ENCODE measurements around the gene PCNA. TPM values are rescaled to one million over a fixed set of nuclear protein-coding genes. Genes with fewer than 3 reads are reported as not detected.

Gene PCNA
- 483 and 497 TPM in 2 replicates for total RNA-seq

DNA sequence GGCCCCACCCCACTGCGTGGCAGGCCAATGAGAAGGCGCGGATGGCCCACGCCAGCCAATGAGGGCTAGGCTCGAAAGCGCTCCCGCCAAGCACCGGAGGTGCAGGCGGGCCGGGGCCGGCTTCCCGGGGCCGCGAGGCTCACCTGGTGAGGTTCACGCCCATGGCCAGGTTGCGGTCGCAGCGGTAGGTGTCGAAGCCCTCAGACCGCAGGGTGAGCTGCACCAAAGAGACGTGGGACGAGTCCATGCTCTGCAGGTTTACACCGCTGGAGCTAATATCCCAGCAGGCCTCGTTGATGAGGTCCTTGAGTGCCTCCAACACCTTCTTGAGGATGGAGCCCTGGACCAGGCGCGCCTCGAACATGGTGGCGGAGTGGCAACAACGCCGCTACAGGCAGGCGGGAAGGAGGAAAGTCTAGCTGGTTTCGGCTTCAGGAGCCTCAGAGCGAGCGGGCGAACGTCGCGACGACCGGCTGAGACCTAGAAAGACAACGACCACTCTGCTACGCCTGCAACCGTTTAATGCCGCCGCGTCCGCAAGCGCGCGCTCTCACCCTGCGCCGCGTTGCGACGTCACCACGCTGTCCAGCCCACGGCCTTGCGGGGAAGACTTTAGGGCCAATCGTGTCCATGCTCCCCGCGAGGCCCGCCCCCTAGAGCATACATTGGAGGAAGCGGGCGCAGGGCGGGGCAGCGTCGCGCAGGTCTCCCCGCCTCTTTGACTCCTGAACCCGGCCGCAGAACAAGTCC, at the start of gene PCNA:
PCNA (minus strand) TSS at position 524 of the 750 bp plus-strand sequence; CDS start at position 364, 160 bp downstream.
- intact Hi-C loops (cut with micrococcal nuclease), result loop anchor here (1.0 kb wide), 2 partner anchors 8 to 41 kb away; partner anchors contain the start of gene CDS2

DNA sequence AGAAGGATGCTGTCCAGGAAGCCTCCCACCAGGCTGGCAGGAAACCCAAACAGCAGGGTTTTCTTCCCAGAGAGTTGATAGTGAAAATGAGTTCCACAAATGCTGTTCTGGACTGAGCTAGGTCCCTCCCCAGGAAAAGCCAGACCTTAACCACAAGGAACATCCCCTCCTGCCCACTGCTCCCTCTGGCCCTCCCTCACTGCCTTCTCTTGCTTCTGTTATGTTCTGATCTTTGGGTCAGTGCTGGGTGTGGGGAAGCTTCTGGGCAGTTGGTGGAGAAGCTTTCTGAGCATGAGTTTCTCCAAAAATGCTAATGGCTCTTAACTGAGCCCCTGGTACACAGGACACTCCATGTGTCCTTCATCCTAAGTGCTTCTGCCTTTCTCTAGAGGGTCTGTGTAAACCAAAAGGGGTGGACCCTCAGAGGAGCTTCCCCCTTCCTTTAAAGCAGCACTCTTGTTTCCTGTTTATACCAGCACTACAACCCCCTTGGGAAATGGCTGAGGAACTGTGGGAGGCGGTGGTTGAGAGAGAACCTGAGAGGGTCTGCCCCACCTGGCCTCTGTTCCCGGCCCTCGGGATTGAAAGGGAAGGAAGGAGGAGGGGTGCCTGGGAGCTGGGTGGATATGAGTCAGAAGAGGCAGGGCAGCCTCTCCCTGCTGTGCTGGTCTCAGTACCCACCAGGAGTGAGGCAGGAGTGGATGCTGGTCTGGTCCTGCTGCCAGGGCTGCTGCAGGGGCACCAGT, 49.1 kb upstream of the PCNA start:
- intact Hi-C loops (cut with micrococcal nuclease), result no loop called here

DNA sequence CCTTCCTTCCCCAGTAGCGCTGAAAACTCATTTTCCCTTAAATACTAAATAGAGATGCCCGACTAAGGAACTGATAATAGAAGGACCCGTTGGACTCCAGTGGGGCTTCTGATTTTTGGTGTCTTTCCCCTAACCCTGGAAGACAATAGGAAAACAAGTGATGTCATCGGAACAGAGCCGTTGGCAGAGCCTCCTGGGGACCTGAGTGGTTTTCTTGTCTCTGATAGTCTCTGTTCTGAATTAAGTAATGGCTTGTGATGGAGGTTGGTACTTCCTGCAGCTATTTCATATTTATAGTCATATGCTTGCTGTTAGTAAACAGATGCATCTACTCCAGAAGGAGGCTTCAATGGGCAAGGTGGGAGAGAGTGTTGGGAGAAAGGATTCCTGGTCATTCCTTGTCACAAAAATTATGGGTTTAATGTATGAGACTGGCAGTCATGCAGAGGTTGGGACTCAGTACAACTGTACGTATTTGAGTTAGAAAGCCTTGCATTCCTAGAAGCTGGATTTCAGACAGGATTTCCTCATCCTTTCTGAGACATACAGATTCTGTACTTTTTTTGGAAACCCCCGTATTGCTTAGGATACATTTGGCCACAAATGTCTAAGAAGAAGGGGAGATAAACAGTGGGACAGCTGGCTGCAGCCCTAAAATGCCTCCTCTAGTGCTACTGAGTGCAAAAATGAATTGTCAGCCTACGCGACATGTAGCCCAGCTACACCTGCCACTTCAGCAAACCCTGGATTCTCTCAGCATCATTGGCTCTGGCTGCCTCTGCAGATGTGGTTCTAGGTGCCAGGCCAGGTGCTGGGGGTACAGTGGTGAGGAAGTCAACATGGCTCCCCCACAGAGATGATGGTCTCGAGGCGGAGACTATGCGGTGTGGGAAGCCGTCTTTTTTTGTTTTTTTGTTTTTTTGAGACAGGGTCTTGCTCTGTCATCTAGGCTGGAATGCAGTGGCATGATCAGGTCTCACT, 45.2 kb upstream of the PCNA start:
- intact Hi-C loops (cut with micrococcal nuclease), result no loop called here

DNA sequence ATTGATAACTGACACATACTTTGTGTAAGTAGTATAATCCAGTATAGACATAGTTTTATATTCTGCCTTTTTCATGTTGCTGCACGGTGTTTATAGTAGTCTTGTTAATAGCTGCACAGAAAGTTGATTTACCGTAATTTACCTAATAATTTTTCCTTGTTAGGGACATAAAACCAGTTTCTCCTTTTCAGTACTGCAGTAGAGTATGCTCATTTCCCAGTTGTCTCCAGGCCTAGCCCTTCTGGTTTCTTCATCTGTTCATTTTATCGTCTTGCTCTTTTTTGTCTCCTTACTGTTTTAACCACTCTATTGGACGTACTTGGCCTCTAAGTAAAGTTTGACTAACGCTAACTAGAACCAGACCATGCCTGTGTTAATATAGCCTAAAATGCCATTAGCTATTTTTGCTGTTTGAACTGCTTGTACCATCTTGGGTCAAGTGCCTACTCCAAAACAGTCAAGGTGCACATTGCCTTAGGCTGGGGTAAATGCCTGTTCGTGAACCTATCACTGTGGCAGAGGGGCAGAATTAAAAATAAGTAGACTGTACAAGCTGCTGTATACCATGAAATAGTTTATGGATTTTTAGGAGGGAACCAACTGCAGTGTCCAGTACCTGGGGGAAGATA, 41.9 kb upstream of the PCNA start:
- intact Hi-C loops (cut with micrococcal nuclease), result no loop called here

DNA sequence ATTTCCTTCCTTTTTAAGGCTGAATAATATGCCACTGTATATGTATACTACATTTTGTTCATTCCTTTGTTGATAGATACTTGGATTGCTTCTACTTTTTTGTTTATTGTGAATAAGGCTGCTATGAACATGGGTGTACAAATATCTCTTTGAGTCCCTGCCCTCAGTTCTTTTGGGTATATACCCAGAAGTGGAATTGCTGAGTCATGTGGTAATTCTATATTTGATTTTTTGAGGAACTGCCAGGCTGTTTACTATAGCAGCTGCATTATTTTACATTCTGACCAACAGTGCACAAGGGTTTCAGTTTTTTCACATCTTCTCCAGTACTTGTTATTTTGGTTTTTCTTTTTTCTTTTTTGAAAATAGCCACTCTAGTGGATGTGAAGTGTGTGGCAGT, 41.1 kb upstream of the PCNA start:
- intact Hi-C loops (cut with micrococcal nuclease), result no loop called here

DNA sequence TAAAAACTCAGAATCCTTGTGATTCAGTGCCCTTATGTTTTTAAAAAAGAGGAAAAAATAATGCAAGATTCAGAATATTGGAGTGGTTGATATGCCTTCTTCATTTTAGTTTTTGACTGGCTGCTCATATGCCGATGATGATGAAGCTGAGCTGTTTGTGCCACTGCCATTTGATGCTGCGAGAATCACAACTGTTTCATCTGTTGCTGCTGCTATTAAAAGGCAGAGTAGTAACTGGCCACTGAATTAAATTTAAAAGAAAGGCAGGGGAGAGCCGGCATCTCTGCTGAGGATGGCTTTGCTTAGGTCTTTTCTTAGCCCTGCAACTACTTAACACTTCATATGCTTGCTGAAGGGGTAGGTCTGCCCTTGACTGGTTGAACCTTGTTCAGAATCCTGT, 40.2 kb upstream of the PCNA start:
- intact Hi-C loops (cut with micrococcal nuclease), result no loop called here

DNA sequence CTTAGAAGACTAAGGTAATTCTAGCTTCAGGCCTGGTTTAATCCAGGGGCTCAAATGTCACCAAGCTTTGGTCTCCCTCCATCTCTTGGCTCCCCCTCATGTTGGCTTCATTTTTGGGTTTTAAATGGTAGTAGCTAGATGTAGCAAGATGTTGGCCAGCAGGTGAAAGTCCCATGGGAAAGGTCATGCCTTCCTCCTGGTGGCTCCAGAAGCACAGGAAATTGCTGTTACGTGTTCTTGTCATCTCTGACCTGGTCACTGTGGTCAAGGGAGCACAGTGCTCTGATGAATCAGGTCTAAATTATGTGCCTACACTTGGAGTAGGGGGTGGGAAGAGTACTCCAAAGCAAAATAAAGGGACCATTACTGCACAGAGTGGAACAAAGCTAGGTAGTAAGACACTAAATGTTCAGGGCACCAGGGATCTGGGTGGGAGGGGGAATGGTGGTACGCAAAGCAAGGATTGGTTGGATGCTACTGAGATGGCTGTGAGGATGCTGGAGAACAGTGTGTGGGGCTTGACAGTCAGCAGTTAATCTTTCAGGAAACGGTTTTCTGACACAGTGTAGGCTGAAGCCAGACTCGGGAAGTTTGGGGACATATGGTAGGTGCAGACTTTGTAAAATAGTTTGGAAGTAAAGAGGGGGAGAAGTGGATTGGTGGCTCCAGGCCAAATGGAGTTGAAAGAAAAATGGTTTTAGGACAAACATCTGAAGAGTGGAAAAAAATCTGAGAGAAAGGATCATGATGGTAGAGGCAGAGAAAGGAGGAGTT, 37.1 kb upstream of the PCNA start:
- intact Hi-C loops (cut with micrococcal nuclease), result no loop called here

DNA sequence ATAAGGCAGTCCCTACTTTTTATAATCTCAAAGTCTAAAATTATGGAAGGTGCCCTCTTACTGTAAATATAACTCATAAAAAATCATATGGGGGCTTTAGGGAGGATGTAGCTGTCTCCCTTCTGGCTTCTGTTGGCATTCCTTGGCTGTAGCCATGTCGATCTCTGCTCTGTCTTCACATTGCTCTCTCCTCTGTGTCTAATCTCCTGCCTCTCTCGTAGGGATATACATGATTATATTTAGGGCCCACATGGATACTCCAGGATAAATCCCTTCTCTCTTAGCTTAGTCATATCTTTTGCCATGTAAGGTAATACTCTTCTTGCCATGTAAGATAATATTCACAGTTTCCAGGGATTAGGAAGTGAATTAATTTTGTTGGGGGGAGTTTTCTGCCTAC, 35.6 kb upstream of the PCNA start:
- intact Hi-C loops (cut with micrococcal nuclease), result no loop called here

DNA sequence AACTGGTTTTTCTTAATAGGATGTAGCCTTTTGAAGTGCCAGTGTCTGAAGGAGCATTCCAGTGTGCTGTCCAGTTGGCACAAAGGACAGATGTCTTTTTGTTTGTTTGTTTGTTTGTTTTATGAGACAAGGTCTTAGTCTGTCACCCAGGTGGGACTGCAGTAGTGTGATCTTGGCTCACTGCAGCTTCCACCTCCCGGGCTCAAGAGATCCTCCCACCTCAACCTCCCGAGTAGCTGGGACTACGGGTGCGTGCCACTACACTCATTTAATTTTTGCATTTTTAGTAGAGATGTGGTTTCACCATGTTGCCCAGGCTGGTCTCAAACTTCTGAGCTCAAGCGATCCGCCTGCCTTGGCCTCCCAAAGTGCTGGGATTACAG, 34.8 kb upstream of the PCNA start:
- intact Hi-C loops (cut with micrococcal nuclease), result no loop called here

DNA sequence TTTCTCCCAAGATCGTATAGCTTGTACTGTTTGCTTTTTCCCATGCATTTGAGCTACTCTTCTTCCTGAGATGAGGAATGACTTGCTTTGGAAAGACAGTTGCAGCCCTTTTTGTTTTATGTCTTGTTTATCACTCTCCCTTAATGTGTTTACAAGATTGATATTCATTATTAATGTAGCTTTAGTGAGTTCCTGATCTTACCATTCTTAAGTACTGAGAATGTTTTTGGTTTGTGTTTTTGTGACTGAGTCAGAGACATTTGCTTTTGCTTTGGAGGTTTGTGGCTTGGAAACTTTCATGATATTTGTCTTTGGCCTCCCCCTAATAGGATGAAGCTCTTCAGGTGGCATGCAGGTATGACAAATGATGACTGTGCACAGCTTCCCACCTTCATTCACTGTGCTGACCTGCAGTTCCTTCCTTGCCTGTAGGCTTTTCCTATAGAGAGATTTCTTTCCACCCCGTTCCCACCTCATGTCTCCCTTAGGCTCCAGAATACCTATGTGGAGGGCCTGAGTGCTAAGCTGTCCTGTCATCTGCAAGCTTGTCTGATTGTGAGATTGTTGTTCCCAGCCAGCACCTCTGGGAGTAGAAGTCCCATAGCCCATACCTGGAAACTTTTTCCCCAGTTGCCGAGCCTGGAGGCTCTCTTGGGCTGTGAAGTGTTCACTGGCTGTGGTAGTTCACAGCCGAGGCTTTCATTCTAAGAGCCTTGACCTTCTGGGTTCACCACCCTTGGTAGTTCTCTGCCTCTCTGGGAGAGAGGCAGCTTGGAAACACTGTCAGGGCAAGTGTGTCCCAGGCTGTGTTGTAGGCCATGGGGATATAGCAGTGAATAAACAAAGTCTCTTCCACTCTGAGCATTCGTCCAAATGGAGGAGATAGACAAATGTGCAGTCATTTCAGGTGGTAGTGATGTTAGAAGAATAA, 34.1 kb upstream of the PCNA start:
- intact Hi-C loops (cut with micrococcal nuclease), result no loop called here

DNA sequence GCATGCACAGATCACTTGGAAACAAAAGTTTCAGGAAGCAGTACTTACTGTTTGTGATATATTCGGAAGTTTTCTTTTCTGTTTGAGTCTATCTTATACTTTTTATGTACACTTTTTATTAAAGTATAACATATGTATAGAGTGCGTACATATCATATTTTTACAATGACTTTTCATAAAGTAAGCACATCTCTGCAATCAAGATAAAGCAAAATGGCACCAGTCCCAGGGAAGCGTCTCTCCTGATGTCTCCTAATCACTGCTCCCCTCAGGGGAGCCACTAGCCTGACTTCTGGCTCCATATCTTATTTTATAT, 33.4 kb upstream of the PCNA start:
- intact Hi-C loops (cut with micrococcal nuclease), result no loop called here

DNA sequence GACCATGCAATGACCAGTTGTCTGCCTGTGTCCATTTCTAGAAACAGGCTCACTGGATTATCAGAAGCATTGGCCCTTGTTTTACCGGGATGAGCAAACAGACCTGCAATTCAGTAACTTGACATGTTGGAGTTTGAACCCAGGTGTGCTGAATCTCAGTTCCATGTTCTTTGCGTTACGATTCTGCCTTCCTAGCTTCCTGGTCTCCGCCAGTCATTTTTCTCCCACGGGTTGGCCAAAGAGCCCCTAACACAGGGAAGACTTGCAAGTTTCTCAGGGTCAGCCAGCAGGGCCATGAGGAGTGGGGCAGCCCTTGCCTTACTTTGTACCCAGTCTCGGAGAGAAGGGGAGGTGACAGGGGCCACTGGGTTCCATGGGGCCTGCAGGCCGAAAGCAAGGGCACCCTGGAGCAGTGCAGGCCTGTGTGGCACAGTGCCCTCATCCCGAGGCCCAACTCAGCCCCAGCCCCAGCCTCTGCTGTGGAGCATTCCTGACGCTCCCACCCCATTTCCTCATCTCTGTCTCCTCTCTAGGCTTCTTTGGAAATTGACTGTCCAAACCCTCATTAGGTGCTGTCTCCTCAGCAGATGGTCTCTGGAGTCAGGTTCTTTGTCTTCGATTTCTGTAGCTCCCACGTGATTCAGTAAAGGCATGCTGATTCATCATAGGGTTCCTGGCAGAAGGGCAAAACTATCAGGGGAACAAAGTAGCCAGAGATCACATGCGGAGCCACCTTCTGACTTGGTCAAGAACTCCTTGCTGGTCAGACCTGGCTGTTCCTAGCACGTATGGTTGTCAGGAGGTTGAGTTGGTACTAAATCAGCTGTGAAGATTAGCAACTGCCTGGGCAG, 30.7 kb upstream of the PCNA start:
- intact Hi-C loops (cut with micrococcal nuclease), result no loop called here

DNA sequence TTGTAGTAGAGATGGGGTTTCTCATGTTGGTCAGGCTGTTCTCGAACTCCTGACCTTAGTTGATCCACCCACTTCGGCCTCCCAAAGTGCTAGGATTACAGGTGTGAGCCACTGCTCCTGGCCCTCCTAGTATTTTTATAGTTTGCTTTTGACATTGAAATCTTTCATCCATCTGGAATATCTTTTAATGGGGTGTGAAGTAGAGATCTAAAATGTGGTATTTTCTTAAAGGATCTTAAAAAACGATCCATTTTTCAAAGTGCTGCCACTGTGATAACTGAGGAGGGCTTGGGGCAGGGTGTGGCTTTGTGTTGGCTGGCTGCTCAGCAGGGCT, 30.1 kb upstream of the PCNA start:
- intact Hi-C loops (cut with micrococcal nuclease), result no loop called here

DNA sequence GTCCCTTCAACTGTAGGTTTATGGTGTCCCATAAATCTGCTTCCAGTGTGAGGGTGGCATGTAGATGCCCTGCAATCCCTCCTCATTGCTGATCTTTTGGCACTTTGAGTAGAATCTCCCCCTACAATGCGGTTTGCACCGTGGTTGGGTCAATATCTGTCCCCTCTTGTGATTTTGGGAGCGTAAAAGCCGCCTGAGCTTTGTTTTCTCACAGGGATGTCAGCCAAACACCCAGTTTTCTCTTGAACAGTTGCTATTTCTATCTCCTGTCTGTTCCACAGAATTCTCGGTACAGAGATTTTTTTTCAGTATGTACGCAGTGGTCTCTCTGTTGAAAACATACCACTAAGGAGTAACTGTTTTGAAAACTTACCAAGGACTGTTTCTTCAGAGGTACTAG, 28.8 kb upstream of the PCNA start:
- intact Hi-C loops (cut with micrococcal nuclease), result no loop called here

DNA sequence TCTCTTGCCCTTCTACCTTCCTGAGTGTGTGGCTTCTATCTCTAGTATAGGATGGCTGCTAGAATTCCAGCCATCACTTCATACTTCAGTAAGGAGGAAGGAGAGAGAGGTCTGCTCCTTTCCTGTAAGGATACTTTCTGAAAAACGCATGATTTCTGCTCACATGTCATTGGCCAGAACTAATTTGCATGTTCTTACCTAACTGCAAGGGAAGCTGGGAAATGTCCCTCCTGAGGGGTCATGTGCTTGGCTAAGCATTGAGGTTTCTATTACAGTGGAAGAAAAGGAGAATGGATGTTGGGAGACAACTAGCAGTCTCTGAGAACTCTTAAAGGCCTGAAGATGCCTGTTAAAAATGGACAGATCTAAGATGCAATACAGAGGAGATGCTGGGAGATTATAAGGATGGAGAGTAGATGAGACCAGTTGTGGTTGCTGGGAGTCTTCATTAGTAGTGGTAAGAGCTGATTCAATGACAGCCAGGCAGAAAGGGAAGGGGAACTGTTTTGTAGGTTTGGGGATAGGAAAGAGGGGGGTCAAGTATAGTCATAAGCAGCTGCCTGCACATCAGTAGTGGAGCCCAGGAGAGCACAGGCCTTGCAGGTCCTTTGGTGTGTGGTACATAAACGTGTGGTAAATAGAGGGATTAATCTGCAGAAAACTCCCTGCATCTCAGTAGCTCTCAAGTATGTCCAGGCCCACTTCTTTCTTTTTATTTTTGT, 27.3 kb upstream of the PCNA start:
- intact Hi-C loops (cut with micrococcal nuclease), result no loop called here

DNA sequence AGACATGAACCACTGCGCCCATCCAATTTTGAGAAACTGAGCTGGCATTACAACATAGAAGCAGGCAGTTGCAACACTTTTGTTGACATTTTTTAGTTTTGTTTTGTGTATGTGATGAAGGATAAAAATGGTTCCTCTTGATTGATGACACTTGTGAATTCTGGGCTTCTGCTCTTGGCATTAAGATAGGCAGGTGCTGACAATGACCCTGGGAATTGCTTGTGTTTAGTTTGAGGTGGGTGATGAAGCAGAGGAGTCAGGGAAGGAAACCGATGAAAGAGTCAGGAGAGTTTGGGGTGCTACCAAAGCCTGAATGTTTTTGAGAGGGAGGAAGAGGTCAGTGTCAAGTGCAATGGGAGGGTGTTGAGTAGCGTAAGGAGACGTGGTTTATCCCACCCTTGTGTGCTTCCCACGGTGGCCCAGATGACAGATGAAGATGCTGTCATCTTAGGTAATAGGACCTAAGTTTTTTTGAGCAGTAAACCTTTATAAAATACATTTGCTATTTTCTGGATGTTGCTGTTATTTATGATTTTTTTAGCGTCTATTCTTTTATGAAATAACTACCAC, 26.4 kb upstream of the PCNA start:
- intact Hi-C loops (cut with micrococcal nuclease), result no loop called here

DNA sequence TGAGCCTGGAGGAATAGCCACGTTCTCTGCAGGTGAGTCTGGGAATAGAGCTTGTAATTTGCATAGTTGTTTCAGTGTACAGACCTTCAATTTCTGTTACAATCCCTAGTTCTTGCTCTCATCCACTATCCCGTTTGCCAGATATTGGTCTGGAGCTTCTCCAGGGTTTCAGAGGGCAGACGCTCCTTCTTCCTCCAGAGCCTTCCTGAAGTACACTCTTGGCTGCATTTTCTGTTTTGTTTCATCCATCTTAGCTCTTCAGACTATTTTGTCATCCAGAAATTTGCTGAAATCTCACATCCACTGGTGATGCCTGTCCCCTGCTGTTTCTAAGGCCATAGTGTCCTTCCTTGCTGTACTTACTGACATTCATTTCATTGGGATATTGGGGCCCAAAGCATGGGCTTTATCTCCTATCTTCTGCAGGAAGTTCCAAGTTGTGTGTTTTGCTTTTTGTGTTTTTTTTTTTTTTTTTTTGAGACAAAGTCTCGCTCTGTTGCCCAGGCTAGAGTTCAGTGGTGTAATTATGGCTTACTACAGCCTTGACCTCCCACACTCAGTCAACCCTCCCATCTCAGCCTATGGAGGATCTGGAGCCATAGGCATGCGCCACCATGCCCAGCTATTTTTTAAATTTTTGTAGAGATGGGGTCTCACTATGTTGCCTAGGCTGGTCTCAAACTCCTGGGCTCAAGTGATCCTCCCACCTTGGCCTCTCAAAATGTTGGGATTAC, 25.8 kb upstream of the PCNA start:
- intact Hi-C loops (cut with micrococcal nuclease), result no loop called here

Data from T-helper 2 cell treated with Interferon-gamma antibody and Interleukin-4, amounts not matched to agents 100 ng/mL and 5 ng/mL, for 36 hours (primary cell).